Adipose tissue (tissue), 3 donors: ENCODE measurements around the gene KLK13. TPM values are rescaled to one million over a fixed set of nuclear protein-coding genes. Genes with fewer than 3 reads are reported as not detected.

ENCODE experiments used
- H3K27ac ChIP-seq: one replicate; pipeline ENCODE4 v1.5.1; 2013; ENCODE audit warnings: low read depth, low read length
- WGBS, 3 donors: extraction: QIAGEN DNeasy Blood & Tissue Kit; methylation state at CpG; one replicate each; pipeline ENCODE4 v1.1.7; 2013; 5-methylcytosine and 5-hydroxymethylcytosine counted together
- polyA plus RNA-seq, 3 donors: library from polyadenylated mRNA; stranded (reverse); fragments of 200-250 nt; gene quantifications; one replicate each; pipeline ENCODE4 v1.2.3, GENCODE V29; 2013
- donor health status: healthy with polysubstance abuse.
- donor health status: Bipolar disorder and iron deficiency.
- donor health status: healthy.

KLK13 gene
- polyA plus RNA-seq, 3 donors, result 1.2 to 1.3 TPM; not detected in 1

DNA sequence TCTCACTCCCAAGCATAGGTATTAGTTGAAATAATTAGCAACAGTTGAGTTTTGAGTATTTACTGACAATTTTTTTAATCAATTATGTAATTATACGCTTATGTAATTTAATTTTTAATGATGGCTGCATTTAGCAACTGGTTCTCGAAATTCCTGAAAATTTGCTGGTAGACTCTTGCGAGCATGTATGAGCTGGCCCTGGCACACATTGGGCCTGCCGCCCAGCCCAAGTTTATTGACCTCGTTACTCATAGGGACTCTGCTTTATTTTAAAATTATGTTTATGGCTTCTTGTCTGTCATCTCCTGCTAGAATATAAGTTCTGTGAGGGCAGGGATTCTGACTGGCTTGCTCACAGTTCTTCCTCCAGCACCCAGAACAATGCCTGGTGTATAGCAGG is 11.1 kb upstream of the KLK13 start:
- H3K27ac ChIP-seq, result no peak overlapping the region
- WGBS, 3 donors, result 86 to 93% (median 87%) methylated on average over 5 of the region's 5 CpGs

GRCh38 chr19:51071095-51071405 is 6.2 kb upstream of the KLK13 start:
- 25 to 75% (median 74%) methylated on average over 4 of the region's 4 CpGs for whole genome bisulfite sequencing, 3 donors
- no peak overlapping the region for H3K27ac ChIP-seq

GRCh38 chr19:51070334-51071094 is 5.6 kb upstream of the KLK13 start:
- H3K27ac ChIP-seq, result no peak overlapping the region
- 77 to 87% (median 83%) methylated on average over 5 of the region's 5 CpGs for WGBS, 3 donors

DNA sequence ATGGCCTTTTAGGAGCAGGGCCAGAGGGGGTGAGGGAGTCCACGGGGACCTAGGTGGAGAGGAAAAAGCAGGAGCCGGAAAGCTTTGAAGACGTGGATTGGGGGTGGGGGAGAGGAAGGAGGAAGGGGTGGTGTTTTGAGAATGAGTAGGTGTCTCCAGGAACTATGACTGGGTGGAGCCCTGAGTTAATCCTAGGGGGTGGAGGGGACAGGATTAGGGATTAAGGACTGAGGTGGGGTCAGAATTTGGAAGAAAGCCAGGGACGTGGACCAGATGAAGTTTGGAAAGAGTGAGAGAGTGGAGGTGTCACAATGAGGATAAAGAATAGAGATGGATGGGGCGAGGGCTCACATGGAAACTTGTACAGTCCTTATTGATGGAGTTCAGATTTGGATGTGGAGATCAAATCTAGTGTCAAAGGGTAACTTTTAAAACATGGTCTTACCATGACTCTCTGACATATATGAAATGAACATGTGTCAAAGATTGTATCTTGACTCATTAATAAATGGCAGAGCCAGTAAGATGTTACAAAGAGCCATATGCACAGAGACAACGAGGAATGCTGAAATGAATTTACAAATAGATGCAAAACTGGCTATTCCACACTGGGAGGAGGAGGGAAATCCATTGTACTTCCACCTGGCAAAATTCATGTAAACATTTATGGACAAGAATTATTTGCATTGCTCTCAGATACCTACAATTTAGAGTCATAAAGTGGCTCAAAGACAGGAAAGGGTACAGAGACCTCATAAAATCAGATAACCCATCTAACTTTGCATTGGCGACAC is 1.7 kb upstream of the KLK13 start:
- 61 to 76% (median 73%) methylated on average over 7 of the region's 7 CpGs for WGBS, 3 donors
- no peak overlapping the region for H3K27ac ChIP-seq

GRCh38 chr19:51065221-51065960 is 499 bp upstream of the KLK13 start:
- 16 to 25% (median 16%) methylated on average over 24 to 25 of the region's 25 CpGs for WGBS, 3 donors
- no peak overlapping the region for H3K27ac ChIP-seq

DNA sequence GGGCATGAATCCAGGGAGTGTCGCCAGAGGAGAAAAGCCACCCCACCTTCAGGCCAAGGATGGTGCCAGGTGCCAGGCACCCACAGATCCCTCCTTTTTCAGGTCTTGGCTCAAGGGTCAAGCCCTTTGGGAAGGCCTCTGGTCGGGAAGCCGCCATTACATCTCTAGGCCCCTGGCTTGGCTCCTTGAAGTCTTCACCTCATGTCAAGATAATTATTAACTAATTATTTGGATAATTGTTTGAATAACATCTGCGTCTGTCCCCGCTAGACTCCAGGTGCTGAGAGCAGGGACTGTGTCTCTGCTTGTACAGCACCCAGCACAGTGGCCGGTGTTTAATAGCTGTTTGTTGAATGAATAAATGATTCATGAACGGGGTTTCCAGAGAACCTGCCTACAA is 1.2 kb downstream of the KLK13 start:
- H3K27ac ChIP-seq, result no peak overlapping the region
- 43 to 93% (median 91%) methylated on average over 7 of the region's 7 CpGs for WGBS, 3 donors

DNA sequence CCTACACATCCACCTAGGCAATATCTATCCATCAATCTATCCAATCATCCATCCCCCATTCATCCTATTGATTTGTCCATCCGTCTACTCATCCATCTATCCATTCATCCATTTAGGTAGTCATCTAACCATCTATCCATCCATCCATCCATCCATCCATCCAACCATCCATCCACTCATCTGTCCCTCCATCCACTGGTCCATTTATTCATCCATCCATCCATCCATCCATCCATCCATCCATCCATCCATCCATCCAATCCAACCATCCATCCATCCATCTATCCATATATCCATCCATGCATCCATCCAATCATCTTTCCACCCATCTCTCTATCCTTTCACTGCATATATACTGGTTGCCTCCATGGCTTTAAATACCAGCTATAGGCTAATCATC is 3.9 kb downstream of the KLK13 start:
- H3K27ac ChIP-seq, result no peak overlapping the region
- WGBS, 3 donors, result 0 to 32% (median 6%) methylated on average over 1 of the region's 1 CpG

DNA sequence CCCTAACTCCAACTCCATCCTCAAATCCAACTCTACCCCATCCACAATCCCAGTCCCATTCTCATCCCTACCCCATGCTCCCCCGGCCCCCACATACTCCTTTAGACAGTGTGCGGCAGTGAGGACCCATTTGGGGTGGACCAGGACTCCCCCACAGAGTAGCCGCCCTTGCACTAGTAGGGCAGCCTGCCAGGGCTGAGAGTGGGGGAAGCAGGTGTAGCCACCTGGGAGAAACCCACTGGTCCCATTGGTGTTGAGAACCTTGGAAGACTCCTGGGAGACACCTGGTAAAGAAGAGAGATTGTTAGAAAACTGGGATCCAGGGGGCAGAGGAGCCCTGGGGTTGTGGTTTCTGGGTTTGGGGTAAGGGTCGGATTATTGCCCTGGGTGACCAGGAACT is 4.6 kb downstream of the KLK13 start:
- no peak overlapping the region for H3K27ac ChIP-seq
- whole genome bisulfite sequencing, 3 donors, result 66 to 80% (median 71%) methylated on average over 4 of the region's 4 CpGs

DNA sequence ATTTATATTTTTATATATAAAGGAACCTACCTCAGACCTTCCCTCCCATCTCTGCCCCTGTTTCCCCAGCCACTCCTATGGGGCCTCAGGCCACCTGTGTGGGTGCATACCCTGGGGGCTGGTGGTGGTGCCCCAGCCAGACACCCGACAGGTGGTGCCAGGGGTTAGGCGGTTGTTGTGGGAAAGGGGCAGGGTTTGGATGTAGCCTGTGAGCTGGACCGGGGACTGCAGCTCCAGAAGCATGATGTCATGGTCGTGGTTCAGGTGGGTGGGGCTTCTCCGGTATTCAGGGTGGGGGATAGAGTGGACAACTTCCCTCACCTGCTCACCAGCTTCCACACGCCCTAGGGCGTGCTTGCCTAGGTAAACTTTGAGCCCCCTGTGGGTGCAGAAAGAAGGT is 5.2 kb downstream of the KLK13 start:
- WGBS, 3 donors, result 72 to 82% (median 77%) methylated on average over 7 of the region's 7 CpGs
- H3K27ac ChIP-seq, result no peak overlapping the region

- no peak overlapping the region for H3K27ac ChIP-seq
Observed at GRCh38 chr19:51055866-51056265, 9.0 kb downstream of the KLK13 start.

GRCh38 chr19:51047031-51047335 is 17.9 kb downstream of the KLK13 start:
- H3K27ac ChIP-seq, result no peak overlapping the region
- 10 to 16% (median 13%) methylated on average over 4 of the region's 4 CpGs for WGBS, 3 donors

GRCh38 chr19:51044327-51044726 is 20.6 kb downstream of the KLK13 start:
- no peak overlapping the region for H3K27ac ChIP-seq
- 77 to 85% (median 80%) methylated on average over 11 of the region's 11 CpGs for WGBS, 3 donors

GRCh38 chr19:51043497-51043896 is 21.4 kb downstream of the KLK13 start:
- H3K27ac ChIP-seq, result no peak overlapping the region
- 79 to 82% (median 81%) methylated on average over 9 of the region's 9 CpGs for WGBS, 3 donors

DNA sequence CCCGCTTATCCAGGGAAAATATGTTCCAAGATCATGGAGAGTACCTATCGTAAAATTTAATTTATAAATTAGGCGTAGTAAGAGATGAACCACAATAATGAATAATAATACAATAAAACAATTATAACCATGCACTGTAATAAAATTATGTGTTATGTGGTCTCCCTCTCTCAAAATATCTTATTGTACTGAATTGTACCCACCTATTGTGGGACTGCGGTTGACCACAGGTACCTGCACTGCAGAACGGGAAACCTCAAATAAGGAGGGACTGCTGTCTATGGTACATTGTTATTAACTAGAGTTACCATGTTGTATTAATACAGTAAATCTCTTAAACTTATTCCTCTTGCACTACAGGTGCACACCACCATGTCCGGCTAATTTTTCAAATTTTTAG is 24.7 kb downstream of the KLK13 start:
- no peak overlapping the region for H3K27ac ChIP-seq
- 91 to 95% (median 94%) methylated on average over 6 of the region's 6 CpGs for WGBS, 3 donors

DNA sequence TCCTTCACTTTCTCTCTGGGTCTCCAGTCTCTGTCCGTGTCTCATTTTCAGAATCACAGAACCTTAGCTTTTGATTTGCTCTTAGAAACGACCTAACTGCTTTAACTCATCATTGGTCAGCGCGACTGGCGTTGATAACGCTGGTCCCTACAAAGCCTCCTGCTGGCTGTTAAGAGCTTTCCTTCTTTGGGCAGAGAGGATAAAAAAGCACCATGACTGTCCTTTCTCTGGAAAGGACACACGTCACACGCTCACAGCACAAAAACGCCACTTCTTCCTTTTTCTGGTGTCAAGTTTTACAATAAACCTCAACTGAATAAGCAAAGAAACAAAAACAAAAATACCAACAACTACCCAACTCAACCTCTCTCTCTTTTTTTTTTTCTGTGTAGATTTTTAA is 28.4 kb downstream of the KLK13 start:
- WGBS, 3 donors, result 49 to 64% (median 53%) methylated on average over 9 of the region's 9 CpGs
- H3K27ac ChIP-seq, result no peak overlapping the region

DNA sequence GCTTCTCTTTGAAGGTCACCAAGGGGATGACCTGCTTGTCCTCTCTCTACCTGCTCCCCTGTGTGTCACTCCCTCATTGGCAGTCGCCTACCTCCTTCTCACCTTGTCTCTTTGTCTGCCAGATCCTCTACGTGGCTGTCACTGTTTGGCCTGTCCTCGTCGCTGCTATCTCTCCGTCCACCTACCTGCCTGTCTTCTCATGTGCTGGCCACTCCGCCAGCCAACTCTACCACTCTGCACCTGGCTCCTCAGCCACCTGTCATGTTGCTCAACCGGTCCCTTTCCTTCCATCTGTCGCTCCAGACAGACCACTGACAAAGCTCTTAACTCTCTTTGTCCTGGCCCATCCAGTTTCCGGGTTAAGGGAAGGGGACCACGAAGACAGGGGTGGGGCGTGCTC is 30.2 kb downstream of the KLK13 start, which contains the start of gene KLK12:
KLK12 (minus strand) TSS at position 299 of the 400 bp plus-strand sequence. CDS start 381 bp downstream, outside the sequence.
- WGBS, 3 donors, result 41 to 53% (median 50%) methylated on average over 11 of the region's 11 CpGs
- no peak within 1 kb of the TSS for H3K27ac ChIP-seq

DNA sequence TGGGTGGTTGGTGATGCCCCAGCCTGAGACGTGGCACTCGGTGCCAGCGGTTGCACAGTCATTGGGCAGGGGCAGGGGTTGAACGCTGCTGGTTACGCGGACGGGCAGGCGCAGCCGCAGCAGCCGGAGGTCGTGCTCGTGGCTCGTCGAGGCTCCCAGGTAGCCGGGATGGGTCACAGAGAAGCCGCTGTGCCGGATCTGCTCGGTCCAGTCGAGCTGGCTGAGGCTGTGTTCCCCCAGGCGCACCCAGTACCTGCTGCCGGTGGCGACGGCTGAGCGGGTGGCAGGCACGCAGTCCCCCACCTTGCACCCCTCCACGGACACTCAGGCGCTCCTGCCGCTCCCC is 33.0 kb downstream of the KLK13 start:
- no peak overlapping the region for H3K27ac ChIP-seq
- WGBS, 3 donors, result 90 to 95% (median 91%) methylated on average over 19 to 28 of the region's 28 CpGs

DNA sequence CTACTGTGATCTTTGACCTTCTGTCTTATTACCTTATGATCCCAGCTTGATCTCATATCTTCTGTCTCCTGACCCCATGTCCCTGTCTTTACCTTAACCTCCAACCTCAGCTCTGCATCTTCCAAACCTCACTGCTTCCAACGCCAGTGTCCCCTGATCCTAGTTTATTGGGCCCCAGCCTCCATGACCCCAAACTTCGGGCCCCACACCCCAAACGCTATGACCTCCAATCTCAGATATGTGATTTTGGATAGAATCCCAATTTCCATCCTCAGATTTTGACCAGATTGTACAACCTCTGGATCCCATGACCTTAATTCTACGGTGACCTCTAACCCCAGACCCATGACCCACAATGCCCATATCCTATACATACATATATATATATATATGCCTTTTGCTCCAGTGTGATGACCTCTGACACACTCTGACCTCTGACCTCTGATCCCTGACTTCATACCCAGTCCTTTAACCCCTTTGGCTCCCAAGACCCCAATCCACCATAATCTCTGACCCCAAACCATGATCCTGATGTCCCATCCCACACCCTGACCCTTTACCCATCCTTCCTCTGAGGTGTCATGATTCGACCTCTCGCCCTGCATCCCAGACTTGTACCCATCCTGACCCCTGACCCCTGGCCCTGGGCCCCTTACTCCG is 33.5 kb downstream of the KLK13 start:
- 83 to 87% (median 86%) methylated on average over 7 of the region's 7 CpGs for WGBS, 3 donors
- H3K27ac ChIP-seq, result no peak overlapping the region

GRCh38 chr19:51030631-51031030 is 34.3 kb downstream of the KLK13 start:
- WGBS, 3 donors, result 66 to 87% (median 69%) methylated on average over 13 of the region's 13 CpGs
- H3K27ac ChIP-seq, result no peak overlapping the region
